Activated CD8-positive, alpha-beta memory T cell treated with anti-CD3 and anti-CD28 coated beads for 36 hours (primary cell): ENCODE measurements around the gene KATNAL2. TPM values are rescaled to one million over a fixed set of nuclear protein-coding genes. Genes with fewer than 3 reads are reported as not detected.

Experiments
- CTCF ChIA-PET: fragments of 350-600 bp; sonication (Branson Sonifier 250); formaldehyde crosslinking; loops from one replicate; lab custom pipeline; 2021; ENCODE audit warnings: antibody characterized with exemption; lab: Charles Lee
- POLR2A ChIA-PET: fragments of 350-600 bp; sonication (Branson Sonifier 250); formaldehyde crosslinking; loops from one replicate; lab custom pipeline; 2021; ENCODE audit warnings: antibody characterized with exemption; lab: Charles Lee
- total RNA-seq, 2 experiments: library from RNA; stranded (reverse); gene quantifications; one replicate each; pipeline ENCODE4 v1.2.3, GENCODE V29; 2021

KATNAL2 gene, protein sequence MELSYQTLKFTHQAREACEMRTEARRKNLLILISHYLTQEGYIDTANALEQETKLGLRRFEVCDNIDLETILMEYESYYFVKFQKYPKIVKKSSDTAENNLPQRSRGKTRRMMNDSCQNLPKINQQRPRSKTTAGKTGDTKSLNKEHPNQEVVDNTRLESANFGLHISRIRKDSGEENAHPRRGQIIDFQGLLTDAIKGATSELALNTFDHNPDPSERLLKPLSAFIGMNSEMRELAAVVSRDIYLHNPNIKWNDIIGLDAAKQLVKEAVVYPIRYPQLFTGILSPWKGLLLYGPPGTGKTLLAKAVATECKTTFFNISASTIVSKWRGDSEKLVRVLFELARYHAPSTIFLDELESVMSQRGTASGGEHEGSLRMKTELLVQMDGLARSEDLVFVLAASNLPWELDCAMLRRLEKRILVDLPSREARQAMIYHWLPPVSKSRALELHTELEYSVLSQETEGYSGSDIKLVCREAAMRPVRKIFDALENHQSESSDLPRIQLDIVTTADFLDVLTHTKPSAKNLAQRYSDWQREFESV
- under 1 TPM; 0.32 to 0.82 TPM for total RNA-seq

DNA sequence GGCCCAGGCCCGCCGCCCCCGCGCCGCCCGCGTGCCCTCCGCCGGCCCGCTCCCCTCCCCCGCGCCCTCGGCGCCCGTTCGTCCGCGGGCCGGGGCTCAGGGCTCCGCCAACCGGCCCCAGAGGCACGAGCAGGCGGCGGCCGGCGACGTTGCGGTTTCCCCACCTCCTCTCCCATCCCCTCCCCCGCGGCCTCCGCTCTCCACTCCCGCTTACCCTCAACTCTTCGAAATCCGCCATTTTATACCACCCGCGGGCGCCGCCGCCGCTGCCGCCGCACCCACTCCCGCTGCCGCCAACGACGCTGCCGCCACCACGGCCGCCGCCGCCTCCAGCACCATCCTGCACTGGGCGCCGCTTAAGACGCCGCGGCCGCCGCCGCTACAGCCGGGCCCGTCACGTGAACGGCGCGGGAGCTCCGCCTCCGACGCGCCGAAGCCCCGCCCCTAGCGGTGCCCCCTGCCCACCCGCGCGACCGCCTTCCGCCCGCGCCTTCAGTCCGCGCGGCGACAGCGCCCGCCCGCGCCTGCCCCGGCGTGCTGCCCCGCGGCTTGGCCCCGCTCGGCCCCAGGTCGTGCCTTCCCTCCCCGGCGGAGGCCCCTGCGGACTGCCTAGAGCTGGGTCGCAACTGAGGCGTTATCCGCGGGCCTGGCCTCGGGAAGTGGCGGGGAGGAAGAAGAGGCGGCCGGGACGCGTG, at the start of gene KATNAL2, which contains the start of gene PIAS2:
TSS of gene KATNAL2 (plus strand) at position 495 of the 695 bp plus-strand sequence. CDS start 29,271 bp downstream, outside the sequence.
TSS of gene PIAS2 (minus strand) at position 400 of the 695 bp plus-strand sequence. CDS start at position 238, 162 bp downstream.
- POLR2A ChIA-PET: interaction anchor here (0.6 to 1.2 kb wide), 4 partner anchors 44 to 963 kb away, joined by 3 to 5 read pairs (median 4); a partner anchor contains a TSS
- CTCF ChIA-PET: no interaction called here

DNA sequence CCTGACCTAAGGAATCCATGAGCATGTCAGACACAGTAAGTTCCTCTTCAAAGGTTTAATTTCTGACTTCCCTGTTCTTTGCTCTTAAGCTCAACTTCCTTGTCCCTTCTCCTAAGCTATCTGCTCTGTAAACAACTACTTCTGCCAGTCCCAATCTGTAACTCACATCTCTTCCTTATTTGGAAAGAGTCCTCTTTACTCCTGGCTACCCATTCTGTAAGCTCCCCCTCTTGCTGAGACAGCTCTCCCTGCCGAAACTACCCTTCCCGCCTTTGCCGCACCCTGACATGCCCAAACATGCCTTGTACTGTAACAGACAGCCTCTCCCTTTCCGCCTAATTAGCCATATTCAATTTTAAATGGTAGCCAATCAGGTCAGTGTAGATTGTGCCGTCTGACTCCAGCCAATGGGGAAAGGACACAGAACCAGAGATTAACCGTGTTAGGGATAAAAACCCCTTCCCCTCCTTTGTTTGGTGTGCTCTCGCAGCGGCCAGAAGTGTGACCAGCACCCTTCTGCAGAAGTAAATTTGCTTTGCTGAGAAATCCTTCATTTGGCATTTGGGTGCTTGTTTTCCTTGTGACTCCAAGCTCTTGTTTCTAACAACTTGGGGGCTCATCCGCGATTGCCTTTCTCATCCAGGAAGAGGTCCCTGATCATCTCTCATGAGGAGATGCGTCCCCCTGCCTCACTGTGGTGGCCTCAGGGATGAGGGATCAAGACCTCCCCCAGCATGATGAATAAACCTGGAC, 49.1 kb upstream of the KATNAL2 start:
- ChIA-PET CTCF (no interaction called here), POLR2A (no interaction called here)

DNA sequence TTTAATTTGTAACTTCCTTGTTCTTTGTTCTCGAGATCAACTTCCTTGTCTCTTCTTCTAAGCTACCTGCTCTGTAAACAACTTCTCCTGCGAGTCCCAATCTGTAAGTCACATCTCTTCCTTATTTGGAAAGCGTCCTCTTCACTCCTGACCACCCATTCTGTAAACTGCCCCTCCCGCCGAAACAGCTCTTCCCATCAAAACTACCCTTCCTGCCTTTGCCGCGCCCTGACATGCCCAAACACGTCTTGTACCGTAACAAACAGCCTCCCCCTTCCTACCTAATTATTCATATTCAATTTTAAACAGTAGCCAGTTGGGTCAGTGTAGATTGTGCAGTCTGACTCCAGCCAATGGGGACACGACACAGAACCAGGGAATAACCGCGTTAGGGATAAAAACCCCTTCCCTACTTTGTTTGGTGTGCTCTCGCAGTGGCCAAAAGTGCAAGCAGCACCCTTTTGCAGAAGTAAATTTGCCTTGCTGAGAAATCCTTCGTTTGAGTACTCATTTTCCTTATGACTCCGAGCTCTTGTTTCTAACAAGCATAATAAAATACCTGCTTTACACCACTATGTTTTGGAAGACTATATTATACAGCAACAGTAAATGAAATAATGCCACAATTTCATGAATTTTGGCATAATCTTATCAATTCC, 39.9 kb upstream of the KATNAL2 start:
- CTCF ChIA-PET: no interaction called here
- POLR2A ChIA-PET: no interaction called here

DNA sequence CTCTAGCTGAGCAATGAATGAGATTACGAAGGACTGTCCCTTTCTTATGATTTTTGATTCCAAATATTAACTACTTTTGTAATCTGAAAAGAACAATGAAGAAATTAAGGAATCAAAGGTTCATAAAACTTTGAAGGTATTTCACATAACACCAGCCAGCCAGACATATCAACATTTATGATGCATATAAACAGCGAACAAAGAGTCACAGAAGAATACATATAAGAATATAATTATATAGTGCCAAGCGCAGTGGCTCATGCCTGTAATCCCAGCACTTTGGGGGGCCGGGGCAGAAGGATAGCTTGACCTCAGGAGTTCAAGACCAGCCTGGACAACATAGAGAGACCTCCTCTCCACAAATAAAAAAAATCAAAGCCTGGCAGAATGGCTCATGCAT, 34.2 kb upstream of the KATNAL2 start:
- POLR2A ChIA-PET: no interaction called here
- CTCF ChIA-PET: no interaction called here

DNA sequence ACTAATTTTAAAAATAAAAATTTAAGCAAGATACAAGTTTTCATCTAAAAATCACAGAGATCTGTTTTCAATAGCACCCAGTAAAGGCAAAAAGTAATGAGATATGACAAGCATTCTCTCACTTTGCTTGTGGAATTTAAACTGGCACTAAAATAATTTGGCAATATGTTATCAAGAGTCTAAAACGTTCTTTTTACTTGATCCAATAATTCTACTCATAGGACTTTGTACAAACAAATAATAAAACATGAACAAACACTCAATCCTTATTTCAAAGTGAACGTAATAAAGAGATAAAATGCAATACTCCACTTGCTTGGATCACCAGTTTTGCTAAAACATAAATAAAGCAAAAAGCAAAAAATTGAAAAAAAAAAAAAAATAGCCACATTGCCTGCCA, 30.5 kb upstream of the KATNAL2 start:
- ChIA-PET CTCF (no interaction called here), POLR2A (no interaction called here)

DNA sequence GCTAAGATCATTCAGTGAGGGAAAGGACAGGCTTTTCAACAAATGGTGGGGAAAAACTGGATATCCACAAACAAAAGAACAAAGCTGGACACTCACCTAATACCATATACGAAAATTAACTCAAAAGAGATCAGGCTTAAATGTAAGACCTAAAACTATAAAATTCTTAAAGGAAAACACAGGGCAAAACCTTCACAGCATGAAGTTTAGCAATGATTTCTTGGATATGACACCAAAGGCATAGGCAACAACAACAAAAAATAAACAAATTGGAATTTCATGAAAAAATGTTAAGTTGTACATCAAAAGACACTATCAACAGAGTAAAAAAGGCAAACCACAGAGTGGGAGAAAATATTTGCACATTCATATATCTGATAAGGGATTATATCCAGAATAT, 28.4 kb upstream of the KATNAL2 start:
- CTCF ChIA-PET: no interaction called here
- POLR2A ChIA-PET: no interaction called here

DNA sequence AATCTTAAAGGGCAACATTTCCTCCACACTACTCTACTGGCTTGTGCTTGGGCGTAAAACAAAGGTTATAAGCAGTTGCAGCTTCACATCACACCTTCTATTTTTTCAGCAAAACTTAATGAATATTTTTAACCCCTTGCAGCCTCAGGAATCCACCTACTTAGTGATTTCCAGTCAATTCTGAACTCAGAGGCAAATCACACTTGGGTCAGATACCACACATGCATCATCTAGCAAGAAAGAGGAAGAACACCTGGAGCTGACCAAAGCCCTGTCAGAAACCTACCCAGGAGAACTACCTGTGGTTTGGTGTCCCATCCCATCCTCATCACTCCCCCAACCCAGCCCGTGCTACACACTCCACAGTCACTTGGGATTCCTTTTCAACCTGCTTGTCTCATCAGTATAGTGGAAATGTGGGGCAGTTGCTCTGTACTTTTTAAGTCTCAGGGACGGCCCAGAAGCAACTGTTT, 25.6 kb upstream of the KATNAL2 start:
- ChIA-PET CTCF (no interaction called here), POLR2A (interaction anchor here (0.6 kb wide), 1 partner anchor 944 kb away, joined by 3 read pairs; no protein-coding TSS in a partner anchor)

DNA sequence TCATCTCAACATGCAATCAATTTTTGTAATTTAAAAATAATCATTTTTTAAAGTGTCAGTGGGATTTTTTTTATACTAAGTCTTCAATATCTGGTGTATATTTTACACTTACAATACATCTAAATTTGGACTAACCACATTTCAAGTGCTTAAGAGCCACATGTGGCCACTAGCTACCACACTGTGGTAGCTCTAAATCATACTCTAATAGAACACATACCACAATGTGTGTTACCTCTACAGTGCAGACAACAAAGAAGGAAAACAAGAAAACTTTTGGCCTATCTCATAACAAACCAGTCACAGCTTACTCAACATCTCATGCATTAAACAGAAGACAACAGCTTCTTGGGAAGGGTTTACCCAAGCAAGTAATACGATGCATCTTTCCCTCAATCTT, 24.6 kb upstream of the KATNAL2 start:
- ChIA-PET POLR2A (no interaction called here), CTCF (no interaction called here)

DNA sequence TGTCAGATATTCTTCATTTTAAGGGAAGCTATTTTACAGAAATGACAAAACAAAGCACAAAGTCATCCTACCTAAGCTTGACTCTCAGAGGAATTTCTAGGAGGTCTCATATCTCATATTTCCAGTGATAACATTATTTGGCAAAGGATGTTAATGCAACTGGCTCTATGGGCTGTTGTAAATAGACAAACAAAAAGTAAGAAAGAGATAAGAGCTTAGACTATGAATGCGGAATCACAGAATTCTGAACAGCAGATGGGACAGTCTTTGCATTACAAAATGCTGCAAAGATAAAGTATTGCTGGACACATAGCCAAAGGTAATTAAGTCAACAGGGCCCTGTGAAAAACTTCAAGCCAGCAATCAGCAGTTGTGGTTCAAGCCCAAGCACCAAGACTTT, 24.0 kb upstream of the KATNAL2 start:
- POLR2A ChIA-PET: no interaction called here

DNA sequence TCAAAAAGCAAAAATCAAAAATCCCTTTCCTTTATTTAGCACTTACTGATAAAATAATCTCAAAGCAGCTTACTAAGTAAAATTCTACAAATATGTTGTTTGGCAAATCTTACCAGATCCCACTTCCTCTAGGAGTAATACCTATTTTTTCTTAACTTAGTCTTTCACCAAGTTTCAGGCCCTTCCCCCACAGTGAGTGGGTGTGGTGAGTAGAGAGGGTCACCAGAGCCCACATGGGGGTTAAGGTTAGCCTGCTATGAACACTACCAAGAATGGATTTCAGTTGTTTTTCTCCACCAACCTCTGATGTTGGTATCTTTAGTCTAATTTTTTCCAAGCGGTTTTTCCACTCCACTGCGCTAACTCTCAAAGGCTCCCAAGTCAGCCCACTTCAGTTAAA, 23.3 kb upstream of the KATNAL2 start:
- POLR2A ChIA-PET: no interaction called here
- CTCF ChIA-PET: no interaction called here

More for the DNA sequence above, 24.0 kb upstream of the KATNAL2 start:
- CTCF ChIA-PET: no interaction called here

DNA sequence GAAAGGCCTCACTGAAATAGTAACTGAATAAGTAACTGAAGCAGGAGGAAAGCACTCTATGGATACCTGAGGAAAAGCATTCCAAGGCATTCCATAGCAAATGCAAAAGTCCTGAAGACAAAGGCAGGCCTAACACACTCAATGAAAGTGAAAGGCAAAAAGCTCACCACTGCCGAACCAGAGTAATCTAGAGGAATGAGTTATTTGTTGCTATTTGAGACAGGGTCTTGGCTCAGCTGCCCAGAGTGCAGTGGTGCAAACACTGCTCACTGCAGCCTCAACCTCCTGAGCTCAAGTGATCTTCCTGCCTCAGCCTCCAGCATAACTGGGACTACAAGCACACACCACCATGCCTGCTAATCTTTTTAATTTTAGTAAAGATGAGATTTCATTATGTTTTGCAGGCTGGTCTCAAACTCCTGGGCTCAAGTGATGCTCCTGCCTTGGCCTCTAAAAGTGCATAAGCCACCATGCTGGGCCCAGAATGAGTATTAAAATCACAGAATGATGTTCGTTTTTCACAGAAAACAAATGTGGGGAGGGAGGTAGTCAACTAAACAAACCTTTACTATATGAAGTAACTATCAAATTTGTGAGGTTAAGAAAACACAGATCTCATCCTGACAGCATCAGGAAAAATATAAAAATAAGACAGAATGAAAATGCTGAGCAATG, 18.0 kb upstream of the KATNAL2 start:
- CTCF ChIA-PET: no interaction called here
- POLR2A ChIA-PET: no interaction called here

DNA sequence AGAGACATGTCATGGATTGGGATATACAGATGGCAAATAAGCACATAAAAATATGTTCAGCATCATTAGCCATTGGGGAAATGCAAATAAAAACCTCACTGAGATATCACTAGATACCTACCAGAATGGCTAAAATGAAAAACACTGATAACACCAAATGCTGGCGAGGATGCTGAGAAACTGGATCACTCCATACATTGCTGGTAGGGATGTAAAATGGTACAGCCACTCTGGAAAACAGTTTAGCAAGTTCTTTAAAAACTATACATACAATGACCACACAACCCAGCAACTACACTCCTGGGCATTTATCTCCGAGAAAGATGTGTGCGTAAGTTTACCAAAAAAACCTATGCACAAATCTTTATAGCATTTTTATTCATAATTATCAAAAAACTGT, 14.0 kb upstream of the KATNAL2 start:
- ChIA-PET POLR2A (no interaction called here), CTCF (no interaction called here)

DNA sequence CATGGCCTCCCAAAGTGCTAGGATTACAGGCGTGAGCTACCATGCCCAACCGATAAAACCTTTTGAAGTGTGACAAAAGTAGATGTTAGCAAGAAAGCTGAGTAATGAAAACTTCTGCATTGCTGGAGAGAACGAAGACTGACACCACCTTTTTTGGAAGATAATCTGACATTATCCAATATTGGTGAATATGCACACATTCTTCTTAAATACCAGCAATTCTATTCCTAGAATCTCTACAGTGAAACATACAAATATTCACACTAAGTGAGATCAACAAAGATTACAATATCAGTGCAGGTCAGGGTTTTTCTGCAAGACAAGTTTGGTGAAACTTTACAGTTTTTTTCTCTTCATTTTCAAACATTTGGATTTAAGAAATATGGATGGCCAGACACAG, 7.9 kb upstream of the KATNAL2 start:
- ChIA-PET CTCF (no interaction called here), POLR2A (no interaction called here)

DNA sequence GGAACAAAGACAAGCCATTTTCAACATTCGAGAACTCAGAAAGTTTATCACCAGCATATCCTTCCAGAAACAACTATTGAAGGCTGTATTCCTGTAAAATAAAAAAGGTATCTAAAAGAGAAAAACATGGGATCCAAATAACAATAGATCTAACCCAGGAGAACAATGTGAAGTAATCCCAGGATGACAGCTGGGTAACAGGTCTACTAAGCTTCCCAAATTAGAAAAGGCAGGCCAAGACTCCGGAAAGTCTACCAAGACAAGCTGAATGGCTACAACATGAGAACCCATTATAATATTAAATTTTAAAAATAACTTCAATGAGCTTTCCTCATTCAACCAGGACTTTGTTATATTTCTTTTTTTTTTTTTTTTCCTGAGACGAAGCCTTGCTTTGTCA, 6.5 kb upstream of the KATNAL2 start:
- ChIA-PET CTCF (no interaction called here), POLR2A (no interaction called here)

DNA sequence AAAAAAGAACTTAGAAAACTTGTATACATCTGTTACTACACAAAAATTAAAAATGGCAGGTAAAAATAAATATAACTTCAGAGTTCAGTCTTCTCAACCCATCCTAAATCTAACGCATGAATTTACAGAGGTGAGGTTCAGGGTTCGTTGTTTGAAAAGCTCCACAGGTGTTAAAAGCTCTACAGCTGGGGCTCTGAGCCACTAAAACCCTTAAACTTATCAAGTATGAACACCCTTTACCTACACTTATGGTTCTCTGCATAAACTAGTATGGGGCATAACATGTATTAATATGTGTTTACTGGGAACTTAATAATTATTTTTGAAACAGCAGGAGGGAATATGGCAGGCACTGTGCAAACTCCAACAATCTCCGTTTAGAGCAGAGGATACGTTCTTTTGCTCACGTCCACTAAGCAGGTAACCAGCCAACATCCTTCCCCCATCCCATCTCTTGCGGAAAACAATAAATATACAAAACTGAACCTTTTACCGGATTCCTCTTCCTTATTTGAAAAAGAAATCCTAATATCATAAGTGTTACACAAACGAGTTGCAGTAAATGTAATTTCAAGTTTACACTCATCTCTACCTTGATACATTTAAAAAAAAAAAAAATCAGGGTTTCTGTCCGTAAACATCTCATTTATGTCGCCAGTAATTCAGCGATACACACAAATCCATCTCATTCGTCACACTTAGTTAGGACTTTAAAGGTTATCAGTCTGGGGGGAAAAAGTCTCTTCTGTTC, 1.4 kb upstream of the KATNAL2 start:
- CTCF ChIA-PET: no interaction called here
- POLR2A ChIA-PET: no interaction called here

DNA sequence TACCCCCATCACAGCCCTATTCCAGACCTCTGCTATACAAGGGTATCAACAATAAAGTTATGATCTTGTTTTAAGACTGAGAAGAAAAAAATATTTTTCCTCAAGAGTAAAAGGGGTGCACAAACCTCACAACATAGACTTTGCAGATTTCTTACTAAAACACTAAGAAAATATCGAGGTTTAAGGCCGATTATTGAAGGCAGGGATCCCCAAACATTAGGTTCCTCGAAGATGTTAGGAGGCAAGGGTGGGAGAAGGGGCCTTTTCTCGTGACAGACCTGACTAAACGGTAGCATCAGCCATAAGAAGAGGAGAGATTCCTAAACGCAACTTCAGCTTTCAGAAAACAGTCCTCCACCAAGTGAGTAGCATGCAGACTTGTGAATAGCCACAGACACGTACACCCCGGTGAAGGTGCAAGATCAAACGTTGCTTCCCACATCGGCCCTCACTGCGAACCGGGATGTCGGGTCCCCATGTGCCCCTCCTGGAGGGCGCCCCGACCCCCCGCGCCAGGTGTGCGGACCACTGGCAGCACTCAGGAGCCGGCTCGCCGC, 773 bp upstream of the KATNAL2 start:
- ChIA-PET CTCF (no interaction called here), POLR2A (interaction anchor here (0.6 kb wide), 2 partner anchors 272 to 962 kb away, joined by 3 to 5 read pairs; no protein-coding TSS in a partner anchor)

DNA sequence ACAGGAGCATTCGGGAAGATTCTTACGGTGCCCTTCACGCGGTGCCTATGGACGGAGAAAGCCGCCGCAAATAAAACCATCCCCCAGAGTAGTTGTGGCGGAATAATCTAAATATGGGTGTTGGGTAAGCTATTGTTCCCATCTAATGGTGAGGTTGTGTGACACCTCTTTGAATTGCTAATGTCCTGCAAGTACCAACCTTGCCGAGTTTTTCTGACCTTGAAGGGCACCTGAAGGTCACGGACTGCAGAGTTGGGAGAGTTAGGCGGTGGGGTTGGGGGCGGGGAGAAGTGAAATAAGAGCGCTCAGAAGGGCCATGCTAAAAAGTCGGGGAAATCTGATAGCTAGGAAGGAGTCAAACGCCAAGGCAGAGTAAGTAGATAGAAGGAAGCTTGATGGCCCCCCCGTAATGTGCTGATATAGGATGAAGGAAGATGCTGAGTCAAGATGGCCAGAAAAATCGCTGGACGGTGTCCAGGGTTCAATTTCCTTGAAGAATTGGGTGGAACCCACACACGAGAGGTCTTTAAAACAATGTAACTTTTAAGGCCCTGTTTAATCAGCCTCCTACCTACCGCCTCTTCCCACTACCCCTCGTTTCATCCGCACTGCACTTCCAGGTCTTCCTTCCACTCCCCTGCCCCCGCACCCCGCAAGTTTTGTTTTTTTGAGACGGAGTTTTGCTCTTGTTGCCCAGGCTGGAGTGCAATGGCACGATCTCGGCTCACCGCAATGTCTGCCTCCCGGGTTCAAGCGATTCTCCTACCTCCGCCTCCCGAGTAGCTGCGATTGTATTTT, 600 bp downstream of the KATNAL2 start:
- CTCF ChIA-PET: no interaction called here
- POLR2A ChIA-PET: interaction anchor here (1.0 to 1.2 kb wide), 2 partner anchors 45 to 744 kb away, joined by 3 to 4 read pairs; a partner anchor contains a TSS
